ENCODE results near the gene DUSP5.
A peak's percentile ranks its signal among the peaks of the same experiment; 100 is the strongest.
"Not testable (repeated sequence)": the region's sequence is repeated elsewhere in the genome, so short reads cannot be mapped to it uniquely, and the experiment has no call there.

DUSP5 gene

DNA sequence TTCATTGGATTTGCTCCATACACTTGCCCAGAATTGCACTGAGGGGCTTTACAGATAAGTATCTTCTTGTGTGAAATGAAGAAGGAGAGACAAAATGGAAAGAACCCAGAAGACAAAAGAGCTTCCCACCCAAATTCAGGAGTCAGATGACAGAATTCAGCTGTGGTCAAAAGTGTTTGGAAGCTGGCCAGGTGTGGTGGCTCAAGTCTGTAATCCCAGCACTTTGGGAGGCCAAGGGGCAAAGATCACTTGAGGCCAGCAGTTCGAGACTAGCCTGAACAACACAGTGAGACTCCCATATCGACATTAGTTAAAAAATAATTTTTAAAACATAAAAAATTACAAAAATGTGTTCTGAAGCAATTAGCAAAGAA, 27.1 kb downstream of the DUSP5 start:
- no peak for DNase-seq

DNA sequence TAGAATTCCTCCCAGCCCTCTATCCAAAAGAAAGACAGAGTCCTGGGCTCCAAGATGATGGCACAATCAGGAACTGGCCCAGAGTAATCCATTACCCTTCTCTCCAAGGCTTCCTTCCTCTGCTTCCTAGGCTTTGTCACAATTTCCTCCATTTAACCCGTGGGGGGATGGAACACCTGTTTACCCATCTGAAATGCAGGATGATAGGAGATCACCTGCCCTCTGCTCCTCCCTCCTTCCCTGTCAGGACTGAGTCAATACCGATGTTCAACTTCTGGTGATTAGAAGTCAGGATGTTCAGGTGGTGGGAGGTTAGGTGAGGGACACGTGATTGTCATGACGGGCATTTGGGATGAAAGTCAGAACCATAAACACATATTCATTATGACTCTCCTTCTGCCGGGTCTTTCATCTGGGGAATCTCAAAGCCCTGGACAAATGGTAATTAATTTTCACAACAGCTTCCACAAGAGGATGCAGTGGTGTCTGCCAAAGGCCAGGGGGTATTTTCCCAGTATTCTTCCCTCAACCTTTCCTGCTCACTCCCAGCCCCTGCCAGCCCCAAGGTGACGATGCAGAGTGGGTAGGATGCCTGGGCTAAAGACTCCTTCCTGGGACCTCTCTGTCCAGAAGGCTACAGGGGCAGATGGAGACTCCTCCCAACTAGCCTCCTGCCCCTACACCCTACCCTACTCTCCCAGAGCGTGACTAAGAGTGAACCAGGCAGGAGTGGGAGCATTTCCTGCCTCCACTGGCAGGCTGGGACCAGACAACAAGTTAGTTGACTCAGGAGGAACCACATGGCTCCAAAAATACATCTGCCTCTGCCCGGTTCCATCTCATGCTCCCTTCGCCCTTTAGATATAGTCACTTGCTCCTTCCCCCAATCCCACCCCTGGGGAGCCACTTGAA, 27.9 kb downstream of the DUSP5 start:
- no peak for DNase-seq

DNA sequence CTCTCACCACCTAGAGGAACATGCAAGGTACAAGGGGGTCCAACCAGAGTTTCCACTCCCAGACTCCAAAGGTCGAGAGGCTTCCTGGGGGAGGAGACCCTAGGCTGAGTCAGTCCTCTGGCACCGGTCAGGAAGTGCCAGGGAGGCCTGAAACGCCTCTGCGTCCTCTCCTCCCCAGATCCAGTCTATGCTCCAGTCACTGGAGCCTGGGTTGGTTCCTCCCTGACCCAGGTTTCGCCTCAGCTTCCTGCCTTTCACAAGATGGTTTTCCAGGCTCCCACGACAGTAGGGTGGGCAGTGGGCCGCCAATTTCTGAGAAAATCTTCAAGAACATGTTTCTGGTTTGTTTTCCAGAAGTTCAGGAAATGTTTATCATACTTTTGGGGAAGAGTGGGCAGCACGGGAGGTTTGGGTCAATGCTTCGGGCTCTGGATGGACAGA, 30.0 kb downstream of the DUSP5 start:
- no peak for DNase-seq

GRCh38 chr10:110528224-110528996, 30.7 kb downstream of the DUSP5 start:
- DNase-seq: no peak

GRCh38 chr10:110528997-110529524, 31.4 kb downstream of the DUSP5 start:
- not testable (repeated sequence) for DNase-seq

- no peak for DNase-seq
These were observed 31.9 kb downstream of the DUSP5 start for GRCh38 chr10:110529596-110530011.

DNA sequence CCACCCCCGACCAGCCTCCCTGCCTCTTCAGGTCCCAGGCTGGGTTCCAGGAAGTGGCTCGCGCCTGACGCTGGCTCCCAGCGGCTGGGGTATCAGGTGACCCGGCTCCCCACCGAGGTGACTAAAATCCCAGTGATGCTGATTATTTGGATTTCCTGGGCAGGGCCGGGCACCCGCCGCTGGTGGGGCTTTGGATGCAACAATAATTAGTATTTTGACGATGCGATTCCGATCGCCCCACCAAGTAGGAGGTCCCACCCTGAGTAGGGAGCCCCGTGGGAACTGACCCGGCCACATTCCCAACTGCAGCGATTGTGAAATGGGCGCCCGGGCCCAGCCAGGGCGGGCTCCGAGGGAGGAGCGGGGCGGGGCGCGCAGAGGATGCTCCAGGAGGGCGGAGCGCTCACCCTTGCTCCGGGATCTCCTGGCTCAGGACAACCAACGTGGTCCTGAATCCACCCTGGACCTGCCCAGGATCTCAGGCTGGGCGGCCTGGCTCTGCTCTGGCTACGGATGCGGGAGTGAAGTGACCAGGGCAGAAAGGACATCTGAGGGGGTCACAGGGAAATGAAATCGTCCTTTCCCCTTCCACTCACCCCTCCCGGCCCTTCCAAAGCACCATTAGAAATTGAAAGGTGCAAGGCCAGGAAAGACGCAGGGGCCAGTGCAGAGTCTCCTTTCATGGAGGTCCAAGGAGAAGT, 32.6 kb downstream of the DUSP5 start:
- no peak for DNase-seq

DNA sequence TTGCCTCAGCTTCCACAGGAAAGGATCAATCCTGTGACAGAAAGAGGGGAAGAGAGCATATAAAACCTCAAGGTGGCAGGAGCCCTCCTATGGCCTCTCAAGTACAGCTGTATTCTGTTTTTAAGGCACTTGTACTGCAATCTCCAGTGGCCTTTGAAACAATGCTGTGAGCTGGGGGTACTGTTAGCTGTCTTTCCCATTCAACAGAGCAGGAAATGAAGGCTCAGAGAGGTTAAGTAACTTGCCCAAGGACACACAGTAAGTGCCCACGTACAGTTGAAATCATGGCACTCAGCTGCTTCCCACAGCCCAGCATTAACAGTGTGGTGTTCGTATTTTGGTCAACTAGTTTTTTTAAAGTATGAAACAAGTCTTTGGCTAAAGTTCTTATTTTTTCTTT, 34.0 kb downstream of the DUSP5 start:
- DNase-seq: no peak

- not testable (repeated sequence) for DNase-seq
These were observed 34.9 kb downstream of the DUSP5 start for GRCh38 chr10:110532628-110533027.

GRCh38 chr10:110533149-110533548, 35.4 kb downstream of the DUSP5 start:
- no peak for DNase-seq

- DNase-seq: no peak
These were observed 36.9 kb downstream of the DUSP5 start for GRCh38 chr10:110534571-110534970.

- DNase-seq: no peak
These were observed 38.5 kb downstream of the DUSP5 start for GRCh38 chr10:110535958-110536891.

DNA sequence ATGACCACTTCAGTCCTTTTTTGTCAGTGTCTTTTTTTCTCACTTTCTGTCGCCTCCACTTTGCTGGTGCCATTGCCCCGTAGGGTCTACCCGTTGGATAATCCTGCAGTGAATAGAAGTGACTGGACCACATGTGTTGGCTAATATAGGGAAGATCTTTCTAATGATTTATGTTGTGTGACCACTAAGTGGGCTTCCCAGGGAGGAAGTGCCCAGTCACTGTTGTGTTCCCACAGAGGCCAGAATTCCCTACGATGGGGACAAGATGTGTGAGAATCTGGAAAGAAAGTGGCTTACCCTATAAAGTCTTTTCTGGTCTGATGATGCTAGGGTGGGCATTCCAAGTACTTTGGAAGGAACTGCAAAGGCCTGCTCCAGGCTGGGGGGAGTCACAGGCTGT, 41.4 kb downstream of the DUSP5 start:
- DNase-seq: no peak

GRCh38 chr10:110540031-110540430, 42.3 kb downstream of the DUSP5 start:
- DNase-seq: no peak

- no peak for DNase-seq
These were observed 47.3 kb downstream of the DUSP5 start for GRCh38 chr10:110544958-110545537.

DNA sequence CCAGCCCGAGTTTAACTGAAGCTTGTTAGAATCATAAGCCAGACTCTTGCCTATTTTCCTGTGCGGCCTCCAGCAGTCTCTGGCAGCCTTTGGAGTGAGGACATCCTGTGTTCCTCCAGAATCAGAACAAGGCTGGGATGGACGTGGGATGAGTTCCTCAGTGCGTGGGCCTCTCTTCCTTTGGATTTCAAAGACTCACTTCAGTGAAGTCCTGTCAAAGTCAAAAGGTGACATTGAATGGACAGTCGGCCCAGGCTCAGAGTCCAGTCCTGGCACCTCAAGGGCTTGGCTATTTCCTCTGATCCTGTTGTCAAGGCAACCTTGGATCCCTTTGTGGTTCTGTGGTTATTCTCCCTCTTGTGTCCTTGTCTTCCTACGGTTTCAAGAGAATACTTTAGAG, 48.4 kb downstream of the DUSP5 start:
- DNase-seq: no peak

DNA sequence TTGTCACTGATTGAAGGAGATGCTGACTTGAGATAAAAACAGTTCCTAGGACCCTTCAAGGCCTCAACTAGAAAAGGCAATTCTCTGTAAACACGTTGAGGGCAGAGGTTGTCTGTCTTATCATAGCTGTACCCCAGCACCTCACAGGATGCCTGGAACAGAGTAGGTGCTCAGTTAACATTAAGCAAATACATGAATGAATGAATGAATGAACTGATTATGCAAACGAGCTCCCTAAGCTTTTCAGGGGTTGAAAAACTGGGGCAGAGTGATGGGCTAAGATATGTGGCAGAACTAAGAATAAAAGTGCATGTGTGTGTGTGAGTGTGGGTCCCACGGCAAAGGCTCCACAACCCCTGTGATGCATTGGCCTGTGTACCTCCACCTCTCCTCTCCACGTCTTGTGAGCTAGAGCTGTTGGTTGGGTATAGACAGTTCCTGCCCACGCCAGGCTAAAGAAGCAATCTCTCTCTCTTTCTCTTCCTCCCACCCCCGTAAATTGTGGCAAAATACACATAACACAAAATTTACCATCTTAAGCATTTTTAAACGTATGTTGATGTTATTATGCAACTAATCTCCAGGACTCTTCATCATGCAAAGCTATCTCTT, 48.9 kb downstream of the DUSP5 start:
- DNase-seq: no peak

GRCh38 chr10:110547139-110547761, 49.5 kb downstream of the DUSP5 start:
- peak in 1 of 2 experiments; percentile 17 for DNase-seq

- no peak for DNase-seq
These were observed 50.3 kb downstream of the DUSP5 start for GRCh38 chr10:110548002-110548401.

DNA sequence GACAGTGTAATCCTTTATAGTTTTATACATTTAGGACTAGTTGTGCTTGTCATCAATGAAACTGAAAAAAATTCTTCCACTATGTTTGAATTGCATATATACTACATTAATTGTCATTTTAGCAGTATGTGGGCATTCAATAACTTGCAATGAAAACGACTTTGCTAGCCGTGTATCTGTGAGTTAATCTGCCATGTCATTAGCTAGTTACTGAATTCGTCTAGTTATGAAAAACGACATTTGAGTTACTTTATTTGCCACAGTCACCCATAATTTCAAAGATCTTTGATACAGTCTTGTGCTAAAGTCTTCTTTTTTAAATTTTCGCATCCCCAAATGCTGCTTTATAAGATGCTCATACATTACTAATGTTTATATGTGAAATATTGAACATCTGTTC, 51.5 kb downstream of the DUSP5 start:
- DNase-seq: no peak

GRCh38 chr10:110553905-110554304, 56.2 kb downstream of the DUSP5 start:
- no peak for DNase-seq

Data from NCI-H187 (cell line).